HepG2 (cell line): Measurements from ENCODE around the gene TRIM31. TPM values are rescaled to one million over a fixed set of nuclear protein-coding genes. Genes with fewer than 3 reads are reported as not detected.

Experiments used
- GTF2F1 ChIP-seq: fragments of 150-350 bp; IDR thresholded peaks from 2 replicates; pipeline ENCODE4 v1.6.1; 2014; ENCODE audit warnings: low read length
- MYNN ChIP-seq: sonication (generic); formaldehyde crosslinking; IDR thresholded peaks from 2 replicates; pipeline ENCODE4 v1.4.0; 2020; ENCODE audit warnings: mild to moderate bottlenecking, low read depth, missing genetic modification reagents
- NAIF1 ChIP-seq: sonication (generic); formaldehyde crosslinking; IDR thresholded peaks from 2 replicates; pipeline ENCODE4 v1.5.0; 2020; ENCODE audit warnings: mild to moderate bottlenecking, missing genetic modification reagents, borderline replicate concordance
- PAXIP1 ChIP-seq: sonication (generic); formaldehyde crosslinking; conservative IDR thresholded peaks from 2 replicates; pipeline ENCODE4 v1.4.0; 2020; ENCODE audit warnings: mild to moderate bottlenecking, missing genetic modification reagents, moderate library complexity
- PHF5A ChIP-seq: IDR thresholded peaks from one replicate; pipeline ENCODE4 v1.6.1; 2018; ENCODE audit warnings: low read depth, missing genetic modification reagents; ENCODE audit not compliant: unreplicated experiment
- REXO4 ChIP-seq: sonication (generic); formaldehyde crosslinking; IDR thresholded peaks from 2 replicates; pipeline ENCODE4 v1.8.0; 2022; ENCODE audit warnings: missing genetic modification reagents, mild to moderate bottlenecking, borderline replicate concordance
- SNAPC2 ChIP-seq: sonication (generic); formaldehyde crosslinking; IDR thresholded peaks from 2 replicates; pipeline ENCODE4 v1.8.1; 2022; ENCODE audit warnings: mild to moderate bottlenecking, missing genetic modification reagents
- SP5 ChIP-seq: IDR thresholded peaks from 2 replicates; pipeline ENCODE4 v1.6.1; 2016; ENCODE audit warnings: low read depth, borderline replicate concordance
- TFDP1 ChIP-seq: IDR thresholded peaks from 2 replicates; pipeline ENCODE4 v1.6.1; 2016; ENCODE audit warnings: missing compliant biosample characterization, missing genetic modification reagents, borderline replicate concordance
- ZBTB1 ChIP-seq: sonication (generic); formaldehyde crosslinking; IDR thresholded peaks from 2 replicates; pipeline ENCODE4 v1.4.0; 2020; ENCODE audit warnings: missing genetic modification reagents, borderline replicate concordance
- ZFAT ChIP-seq: sonication (generic); formaldehyde crosslinking; conservative IDR thresholded peaks from 2 replicates; pipeline ENCODE4 v1.8.1; 2023; ENCODE audit warnings: missing genetic modification reagents, inconsistent platforms
- ZGPAT ChIP-seq: IDR thresholded peaks from 2 replicates; pipeline ENCODE4 v1.6.1; 2016; ENCODE audit warnings: mild to moderate bottlenecking
- ZNF138 ChIP-seq: sonication (generic); formaldehyde crosslinking; IDR thresholded peaks from 2 replicates; pipeline ENCODE4 v1.5.0; 2020; ENCODE audit warnings: mild to moderate bottlenecking, low read depth, missing genetic modification reagents
- ZNF263 ChIP-seq: sonication (generic); formaldehyde crosslinking; IDR thresholded peaks from 2 replicates; pipeline ENCODE4 v1.4.0; 2020; ENCODE audit warnings: missing genetic modification reagents
- ZNF331 ChIP-seq: sonication (generic); formaldehyde crosslinking; IDR thresholded peaks from 2 replicates; pipeline ENCODE4 v1.4.0; 2020; ENCODE audit warnings: missing genetic modification reagents
- ZNF33B ChIP-seq: sonication (generic); formaldehyde crosslinking; IDR thresholded peaks from 2 replicates; pipeline ENCODE4 v1.5.1; 2020; ENCODE audit warnings: mild to moderate bottlenecking, missing genetic modification reagents
- ZNF746 ChIP-seq: sonication (generic); formaldehyde crosslinking; IDR thresholded peaks from 2 replicates; pipeline ENCODE4 v1.8.0; 2022; ENCODE audit warnings: mild to moderate bottlenecking, missing genetic modification reagents
- ZNF75D ChIP-seq: sonication (generic); formaldehyde crosslinking; IDR thresholded peaks from 2 replicates; pipeline ENCODE4 v1.8.1; 2023; ENCODE audit warnings: missing genetic modification reagents, mild to moderate bottlenecking, borderline replicate concordance
- ZNF766 ChIP-seq: sonication (generic); formaldehyde crosslinking; IDR thresholded peaks from 2 replicates; pipeline ENCODE4 v1.5.0; 2020; ENCODE audit warnings: missing genetic modification reagents, borderline replicate concordance
- polyA plus RNA-seq, 8 experiments: library from polyadenylated mRNA; depleted of rRNA in 3 of 8; stranded (reverse) in 7 of 8; unstranded in 1 of 8; fragments of >200 nt; fragmentation: Illumina TruSeq in 4 of 8; extraction: Trizol in 4 of 8; gene quantifications; 2 replicates each; pipeline versions ENCODE4 v1.2.1 to v1.2.3, GENCODE V29; 2011 to 2016; ENCODE audit warnings: low read depth in 4 of 8, missing spikeins in 1 of 8, mixed read lengths in 1 of 8; ENCODE audit not compliant: insufficient read depth in 1 of 8
- total RNA-seq, 5 experiments: library from RNA; depleted of rRNA; stranded (reverse); fragments of >200 nt; fragmentation: Illumina TruSeq; extraction: Trizol; gene quantifications; 2 replicates each; pipeline ENCODE4 v1.2.3, GENCODE V29; 2016; ENCODE audit warnings: low read depth in 1 of 5
- TF ChIP-seq, protein P1 (sequence below): sonication (generic); formaldehyde crosslinking; IDR thresholded peaks from 2 replicates; pipeline ENCODE4 v1.4.0; 2020; ENCODE audit warnings: low read depth, mild to moderate bottlenecking, missing genetic modification reagents
- TF ChIP-seq, protein P2 (sequence below): sonication (generic); formaldehyde crosslinking; IDR thresholded peaks from 2 replicates; pipeline ENCODE4 v1.8.1; 2023; ENCODE audit warnings: mild to moderate bottlenecking, missing genetic modification reagents

The TRIM31 gene
- total and polyA plus RNA-seq, 2 of the 13 experiments (the other 11 are each of a cell fraction or from before 2014, with no cell fraction given), result 0.13 to 0.51 TPM

DNA sequence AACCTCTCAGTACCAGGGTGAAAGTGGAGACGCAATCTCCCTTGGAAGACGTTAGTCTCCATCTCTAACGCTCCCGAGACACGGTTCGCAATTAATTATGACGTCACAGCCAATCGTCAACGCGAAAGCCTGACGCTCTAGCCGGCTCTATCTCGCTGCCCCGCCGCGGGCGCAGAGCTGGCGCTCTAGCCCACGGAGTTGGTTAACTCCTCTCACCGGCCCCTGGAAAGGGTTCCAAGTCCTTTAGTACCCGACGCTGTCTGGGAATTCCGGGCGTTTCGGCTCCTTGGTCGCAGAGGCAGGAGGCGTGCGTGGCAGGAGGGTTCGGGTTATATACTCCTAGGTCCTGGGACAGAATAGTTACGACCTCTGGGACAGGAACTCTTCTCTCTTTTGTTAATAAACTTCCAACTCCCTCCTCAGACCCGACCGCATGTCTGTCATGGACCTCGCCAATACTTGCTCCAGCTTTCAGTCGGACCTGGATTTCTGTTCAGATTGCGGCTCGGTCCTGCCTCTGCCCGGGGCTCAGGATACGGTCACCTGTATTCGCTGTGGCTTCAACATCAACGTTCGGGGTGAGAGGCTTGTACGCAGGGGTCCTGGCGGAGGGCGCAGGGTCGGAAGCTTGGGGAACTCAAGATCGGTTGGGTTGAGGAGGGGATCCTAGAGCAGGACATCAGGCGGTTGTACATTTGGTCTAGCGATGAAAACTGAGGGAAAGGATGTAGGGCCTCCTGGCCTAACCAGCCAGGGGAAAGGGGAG, 51.6 kb downstream of the TRIM31 start, which contains the start of gene POLR1H (continued):
- TF ChIP-seq REXO4 (CRISPR knock-in tag) (no peak), ZNF263 (CRISPR knock-in tag) (peak; percentile 70), ZGPAT (CRISPR knock-in tag) (peak; percentile 99), ZFAT (CRISPR knock-in tag) (peak; percentile 89), SNAPC2 (CRISPR knock-in tag) (no peak), ZNF746 (CRISPR knock-in tag) (peak; percentile 61), MYNN (CRISPR knock-in tag) (no peak; the same call in 1 of the 2 replicates), TFDP1 (CRISPR knock-in tag) (no peak), ZNF75D (no peak; the same call in 1 of the 2 replicates), ZBTB1 (CRISPR knock-in tag) (no peak), PAXIP1 (CRISPR knock-in tag) (peak; percentile 56), ZNF331 (peak; percentile 94), ZNF138 (CRISPR knock-in tag) (no peak), ZNF766 (CRISPR knock-in tag) (peak; percentile 90), ZNF33B (CRISPR knock-in tag) (0 out of 2 replicates have a peak, but pooled peaks have one; percentile 19), NAIF1 (CRISPR knock-in tag) (no peak; the same call in 1 of the 2 replicates), PHF5A (CRISPR knock-in tag) (peak; percentile 74), SP5 (CRISPR knock-in tag) (peak; percentile 57; the same call in 1 of the 2 replicates), GTF2F1 (no peak)
- TF ChIP-seq, protein P1, sequence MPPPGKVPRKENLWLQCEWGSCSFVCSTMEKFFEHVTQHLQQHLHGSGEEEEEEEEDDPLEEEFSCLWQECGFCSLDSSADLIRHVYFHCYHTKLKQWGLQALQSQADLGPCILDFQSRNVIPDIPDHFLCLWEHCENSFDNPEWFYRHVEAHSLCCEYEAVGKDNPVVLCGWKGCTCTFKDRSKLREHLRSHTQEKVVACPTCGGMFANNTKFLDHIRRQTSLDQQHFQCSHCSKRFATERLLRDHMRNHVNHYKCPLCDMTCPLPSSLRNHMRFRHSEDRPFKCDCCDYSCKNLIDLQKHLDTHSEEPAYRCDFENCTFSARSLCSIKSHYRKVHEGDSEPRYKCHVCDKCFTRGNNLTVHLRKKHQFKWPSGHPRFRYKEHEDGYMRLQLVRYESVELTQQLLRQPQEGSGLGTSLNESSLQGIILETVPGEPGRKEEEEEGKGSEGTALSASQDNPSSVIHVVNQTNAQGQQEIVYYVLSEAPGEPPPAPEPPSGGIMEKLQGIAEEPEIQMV, result peak; percentile 12; the same call in 1 of the 2 replicates
- TF ChIP-seq, protein P2, sequence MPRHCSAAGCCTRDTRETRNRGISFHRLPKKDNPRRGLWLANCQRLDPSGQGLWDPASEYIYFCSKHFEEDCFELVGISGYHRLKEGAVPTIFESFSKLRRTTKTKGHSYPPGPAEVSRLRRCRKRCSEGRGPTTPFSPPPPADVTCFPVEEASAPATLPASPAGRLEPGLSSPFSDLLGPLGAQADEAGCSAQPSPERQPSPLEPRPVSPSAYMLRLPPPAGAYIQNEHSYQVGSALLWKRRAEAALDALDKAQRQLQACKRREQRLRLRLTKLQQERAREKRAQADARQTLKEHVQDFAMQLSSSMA (CRISPR knock-in tag), result 0 out of 2 replicates have a peak, but pooled peaks have one; percentile 29
